ENCODE measurements around the gene CHRNG. TPM values are rescaled to one million over a fixed set of nuclear protein-coding genes. Genes with fewer than 3 reads are reported as not detected.

Gene CHRNG
- total RNA-seq, 1 donor from 2014 or later: 0.87 TPM

DNA sequence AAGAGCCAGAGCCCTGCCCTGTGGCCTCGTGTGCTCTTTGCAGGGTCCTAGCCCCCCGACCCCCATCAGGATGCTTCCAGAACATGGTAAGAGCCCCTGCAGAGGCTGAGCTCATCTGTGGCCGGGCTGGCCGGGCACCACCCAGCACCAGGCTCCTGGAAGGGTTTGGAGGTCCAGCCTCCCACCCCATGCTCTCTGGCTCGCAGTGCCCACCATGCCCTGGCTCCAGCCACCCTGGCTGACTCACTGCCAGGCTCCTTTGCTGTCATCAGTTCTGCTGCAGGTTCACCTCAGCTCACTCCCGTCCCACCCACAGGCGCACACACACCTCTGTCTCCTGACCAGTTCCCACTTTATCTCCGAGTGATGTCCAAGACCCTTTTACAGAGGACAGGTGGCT is 48.5 kb downstream of the CHRNG start:
- H3K36me3 Mint-ChIP-seq: peaks cover 9% of the 10 kb centered on the region
- H3K9me3 Mint-ChIP-seq: no peaks in the 10 kb centered on the region
- TF ChIP-seq, protein P1, sequence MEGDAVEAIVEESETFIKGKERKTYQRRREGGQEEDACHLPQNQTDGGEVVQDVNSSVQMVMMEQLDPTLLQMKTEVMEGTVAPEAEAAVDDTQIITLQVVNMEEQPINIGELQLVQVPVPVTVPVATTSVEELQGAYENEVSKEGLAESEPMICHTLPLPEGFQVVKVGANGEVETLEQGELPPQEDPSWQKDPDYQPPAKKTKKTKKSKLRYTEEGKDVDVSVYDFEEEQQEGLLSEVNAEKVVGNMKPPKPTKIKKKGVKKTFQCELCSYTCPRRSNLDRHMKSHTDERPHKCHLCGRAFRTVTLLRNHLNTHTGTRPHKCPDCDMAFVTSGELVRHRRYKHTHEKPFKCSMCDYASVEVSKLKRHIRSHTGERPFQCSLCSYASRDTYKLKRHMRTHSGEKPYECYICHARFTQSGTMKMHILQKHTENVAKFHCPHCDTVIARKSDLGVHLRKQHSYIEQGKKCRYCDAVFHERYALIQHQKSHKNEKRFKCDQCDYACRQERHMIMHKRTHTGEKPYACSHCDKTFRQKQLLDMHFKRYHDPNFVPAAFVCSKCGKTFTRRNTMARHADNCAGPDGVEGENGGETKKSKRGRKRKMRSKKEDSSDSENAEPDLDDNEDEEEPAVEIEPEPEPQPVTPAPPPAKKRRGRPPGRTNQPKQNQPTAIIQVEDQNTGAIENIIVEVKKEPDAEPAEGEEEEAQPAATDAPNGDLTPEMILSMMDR (conservative IDR thresholded peaks at IDR 0.05): no peak
- H3K27me3 Mint-ChIP-seq: no peaks in the 10 kb centered on the region
- H3K4me3 Mint-ChIP-seq: no peak overlapping the region
- H3K27ac Mint-ChIP-seq: no peak overlapping the region
- no peak for DNase-seq (ENCODE audit: extremely low spot score, unreplicated experiment)
- no peaks in the 10 kb centered on the region for H3K4me1 Mint-ChIP-seq (ENCODE audit: unreplicated experiment)

DNA sequence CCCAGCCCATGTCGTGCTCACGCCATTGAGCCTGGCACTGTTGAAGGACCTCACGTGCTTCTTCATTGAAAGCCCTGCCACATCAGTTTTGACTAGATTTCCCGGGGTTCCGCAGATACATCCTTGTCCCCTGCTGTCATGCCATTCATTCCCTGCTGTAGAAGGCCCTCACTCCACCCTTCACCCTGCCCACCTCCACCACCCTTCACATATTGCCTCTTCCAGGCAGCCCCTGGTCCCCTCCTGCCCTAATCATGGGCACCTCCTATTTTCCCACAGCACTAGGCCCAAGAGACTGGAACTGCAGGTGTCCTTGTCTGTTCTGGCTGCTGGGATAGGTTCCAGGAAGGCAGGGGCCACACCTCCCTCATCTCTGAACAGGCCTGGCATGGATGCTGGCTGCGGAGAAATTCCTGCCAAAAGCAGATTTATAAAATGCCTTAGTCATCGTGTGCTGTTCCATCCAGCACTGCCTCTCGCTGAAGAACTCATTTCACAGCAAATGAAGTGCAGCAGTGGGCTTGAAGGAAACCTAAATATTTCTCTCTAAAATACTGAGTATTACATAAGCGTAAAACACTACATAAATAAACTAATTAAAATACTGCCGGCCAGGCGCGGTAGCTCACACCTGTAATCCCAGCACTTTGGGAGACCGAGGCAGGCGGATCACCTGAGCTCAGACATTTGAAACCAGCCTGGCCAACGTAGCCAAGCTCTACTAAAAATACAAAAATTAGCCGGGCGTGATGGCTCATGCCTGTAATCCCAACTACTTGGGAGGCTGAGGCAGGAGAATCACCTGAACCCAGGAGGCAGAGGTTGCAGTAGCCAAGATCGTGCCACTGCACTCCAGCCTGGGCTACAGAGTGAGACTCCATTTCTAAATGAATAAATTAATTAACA is 49.4 kb downstream of the CHRNG start:
- peaks cover 6% of the 10 kb centered on the region for H3K36me3 Mint-ChIP-seq
- no peak overlapping the region for H3K27ac Mint-ChIP-seq
- no peaks in the 10 kb centered on the region for H3K27me3 Mint-ChIP-seq
- H3K9me3 Mint-ChIP-seq: no peaks in the 10 kb centered on the region
- TF ChIP-seq, protein P1 (conservative IDR thresholded peaks at IDR 0.05): no peak
- H3K4me1 Mint-ChIP-seq (ENCODE audit: unreplicated experiment): no peaks in the 10 kb centered on the region
- DNase-seq (ENCODE audit: extremely low spot score, unreplicated experiment): no peak
- no peak overlapping the region for H3K4me3 Mint-ChIP-seq

DNA sequence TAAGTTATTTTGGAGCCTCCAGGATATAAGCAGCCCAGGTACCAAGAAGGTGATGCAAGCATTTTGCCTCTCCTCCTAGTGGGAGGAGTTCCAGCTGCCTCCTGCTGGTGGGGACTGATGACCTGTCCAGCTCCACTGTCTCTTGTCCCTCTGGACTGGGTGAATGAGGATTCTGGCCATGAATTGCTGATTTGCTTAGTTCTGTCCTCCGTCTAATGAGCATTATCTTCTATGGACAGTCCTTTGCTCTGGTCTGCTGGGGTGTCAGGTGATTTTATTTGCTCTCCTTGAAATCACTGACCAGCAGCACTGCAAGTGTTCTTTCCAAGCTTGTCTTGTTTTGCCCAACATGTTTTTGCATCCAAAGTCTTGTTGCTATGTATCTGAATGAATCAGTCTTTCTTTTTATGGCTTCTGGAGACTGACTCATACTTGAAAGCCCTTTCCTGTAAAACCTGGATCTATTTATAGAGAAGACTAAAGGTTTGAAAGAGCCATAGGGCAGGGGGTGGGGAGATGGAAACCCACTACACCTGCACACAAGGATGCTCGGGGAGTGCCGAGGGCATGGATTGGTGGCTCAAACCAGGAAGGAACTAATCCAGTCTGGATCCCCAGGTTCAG is 53.4 kb downstream of the CHRNG start:
- Mint-ChIP-seq H3K4me3 (no peak overlapping the region), H3K27me3 (no peaks in the 10 kb centered on the region), H3K4me1 (ENCODE audit: unreplicated experiment) (no peaks in the 10 kb centered on the region), H3K9me3 (no peaks in the 10 kb centered on the region), H3K36me3 (no peaks in the 10 kb centered on the region), H3K27ac (peak overlapping the region; percentile 44)
- no peak for DNase-seq (ENCODE audit: extremely low spot score, unreplicated experiment)
- TF ChIP-seq, protein P1 (conservative IDR thresholded peaks at IDR 0.05): no peak

DNA sequence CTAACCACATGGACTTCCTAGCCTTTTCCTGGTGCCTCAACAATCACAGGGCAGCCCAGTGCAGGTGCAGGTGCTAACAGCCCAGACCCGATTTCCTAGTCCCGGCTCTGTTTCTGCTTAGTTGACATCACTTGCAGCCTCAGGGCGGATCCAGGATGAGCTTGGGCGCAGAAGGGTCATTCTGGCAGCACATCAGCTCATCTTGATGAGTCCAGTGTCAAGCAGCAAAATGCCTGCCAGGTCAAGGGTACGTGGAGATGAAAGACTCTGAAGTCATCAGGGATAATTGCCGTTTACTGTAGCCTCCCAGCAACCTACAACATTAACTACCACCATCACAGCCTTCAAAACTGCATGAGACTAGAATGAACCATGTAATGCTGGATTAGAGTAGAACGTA is 54.5 kb downstream of the CHRNG start:
- H3K9me3 Mint-ChIP-seq: no peaks in the 10 kb centered on the region
- no peaks in the 10 kb centered on the region for H3K27me3 Mint-ChIP-seq
- TF ChIP-seq, protein P1 (conservative IDR thresholded peaks at IDR 0.05): no peak
- DNase-seq (ENCODE audit: extremely low spot score, unreplicated experiment): no peak
- H3K36me3 Mint-ChIP-seq: no peaks in the 10 kb centered on the region
- H3K4me3 Mint-ChIP-seq: no peak overlapping the region
- H3K27ac Mint-ChIP-seq: no peak overlapping the region
- H3K4me1 Mint-ChIP-seq (ENCODE audit: unreplicated experiment): no peaks in the 10 kb centered on the region

Other genes with a start within 250 kb of the CHRNG start
- 0.27 and 1.5 TPM in 2 replicates for gene ALPP, start 160.9 kb upstream of the CHRNG start, total RNA-seq (ENCODE audit: low replicate concordance)
- gene ALPG, start 132.8 kb upstream of the CHRNG start, total RNA-seq (ENCODE audit: low replicate concordance): 0.14 and 0.88 TPM in 2 replicates
- 1.5 and 6.5 TPM in 2 replicates for gene ALPI, start 83.5 kb upstream of the CHRNG start, total RNA-seq (ENCODE audit: low replicate concordance)
- 7.8 and 9.6 TPM in 2 replicates for gene ECEL1, start 51.9 kb upstream of the CHRNG start, total RNA-seq (ENCODE audit: low replicate concordance)
- gene PRSS56, start 19.3 kb upstream of the CHRNG start, total RNA-seq (ENCODE audit: low replicate concordance): 0.34 TPM in 1 of 2 replicates, not detected in the other
- gene CHRND, start 13.5 kb upstream of the CHRNG start, total RNA-seq (ENCODE audit: low replicate concordance): 0.60 TPM in 1 of 2 replicates, not detected in the other
- gene TIGD1, start 10.9 kb downstream of the CHRNG start, total RNA-seq (ENCODE audit: low replicate concordance): 7.2 and 10.8 TPM in 2 replicates
- gene EIF4E2, start 11.0 kb downstream of the CHRNG start, total RNA-seq (ENCODE audit: low replicate concordance): 77.1 and 83.1 TPM in 2 replicates
- gene EFHD1, start 93.9 kb downstream of the CHRNG start, total RNA-seq (ENCODE audit: low replicate concordance): 2.5 and 6.0 TPM in 2 replicates
- gene GIGYF2, start 157.6 kb downstream of the CHRNG start, total RNA-seq (ENCODE audit: low replicate concordance): 60.7 and 65.7 TPM in 2 replicates
- gene KCNJ13, start 236.9 kb downstream of the CHRNG start, total RNA-seq (ENCODE audit: low replicate concordance): 1.6 and 2.9 TPM in 2 replicates